Stimulated activated CD4-positive, alpha-beta T cell treated with anti-CD3 and anti-CD28 coated beads, Interleukin-15, amount 100 ng/mL, for 48 hours (primary cell): ENCODE data around the gene PARP11.
"Not testable (repeated sequence)": the region's sequence is repeated elsewhere in the genome, so short reads cannot be mapped to it uniquely, and the experiment has no call there.

Experiments used
- DNase-seq, 2 donors: peaks; one replicate each; pipeline ENCODE4 v3.0.0-alpha.2; 2020; ENCODE audit warnings: low read depth in 2 of 2

PARP11 gene

DNA sequence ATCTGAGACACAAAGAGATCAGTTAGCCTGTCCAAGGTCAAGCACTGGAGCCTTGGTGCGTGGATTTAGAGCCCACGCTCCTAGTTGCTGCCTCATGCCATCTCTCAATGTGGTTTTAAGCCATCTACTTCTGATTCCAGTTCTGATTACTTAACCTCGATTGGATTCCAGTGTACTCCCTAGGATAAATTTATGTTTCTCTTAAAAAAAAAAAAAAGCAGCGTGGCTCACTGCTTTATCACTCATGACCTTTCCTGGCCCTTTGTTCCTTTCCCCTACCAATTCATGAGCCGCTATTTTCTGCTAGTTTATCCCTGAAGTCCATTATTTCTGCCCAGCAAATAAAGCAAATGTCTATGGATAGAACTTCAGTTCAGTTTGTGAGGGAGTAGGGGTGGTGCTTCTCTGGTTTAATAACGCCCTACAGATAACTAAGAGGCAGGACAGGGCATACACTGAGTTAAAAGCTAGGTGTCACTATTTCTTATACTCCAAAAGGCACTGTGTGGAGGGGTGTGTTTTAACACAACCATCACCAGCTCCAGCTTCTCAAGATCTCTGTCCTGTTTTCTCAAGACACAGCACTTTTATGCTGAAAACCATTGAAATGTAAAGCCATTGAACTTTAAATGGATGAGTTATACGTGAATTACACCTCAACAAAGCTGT lies 9.8 kb upstream of the PARP11 start:
- DNase-seq, result no peak

DNA sequence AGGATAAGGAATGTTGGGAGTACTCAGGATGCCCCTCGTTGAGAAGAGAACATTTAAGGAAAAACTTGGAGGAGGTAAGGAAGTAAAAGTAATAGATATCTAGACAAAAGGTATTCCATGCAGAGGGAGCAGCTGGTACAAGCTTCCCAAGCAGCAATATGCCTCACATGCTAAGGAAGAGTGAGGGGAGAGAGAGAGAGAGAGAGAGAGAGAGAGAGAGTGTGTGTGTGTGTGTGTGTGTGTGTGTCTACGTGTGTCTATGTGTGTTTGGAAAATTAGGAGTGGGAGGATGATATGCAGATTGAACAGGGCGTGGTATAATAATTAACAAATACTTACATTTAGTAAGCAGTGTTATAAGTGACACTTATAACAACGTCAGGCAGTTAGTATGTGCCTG lies 9.2 kb upstream of the PARP11 start:
- no peak for DNase-seq

DNA sequence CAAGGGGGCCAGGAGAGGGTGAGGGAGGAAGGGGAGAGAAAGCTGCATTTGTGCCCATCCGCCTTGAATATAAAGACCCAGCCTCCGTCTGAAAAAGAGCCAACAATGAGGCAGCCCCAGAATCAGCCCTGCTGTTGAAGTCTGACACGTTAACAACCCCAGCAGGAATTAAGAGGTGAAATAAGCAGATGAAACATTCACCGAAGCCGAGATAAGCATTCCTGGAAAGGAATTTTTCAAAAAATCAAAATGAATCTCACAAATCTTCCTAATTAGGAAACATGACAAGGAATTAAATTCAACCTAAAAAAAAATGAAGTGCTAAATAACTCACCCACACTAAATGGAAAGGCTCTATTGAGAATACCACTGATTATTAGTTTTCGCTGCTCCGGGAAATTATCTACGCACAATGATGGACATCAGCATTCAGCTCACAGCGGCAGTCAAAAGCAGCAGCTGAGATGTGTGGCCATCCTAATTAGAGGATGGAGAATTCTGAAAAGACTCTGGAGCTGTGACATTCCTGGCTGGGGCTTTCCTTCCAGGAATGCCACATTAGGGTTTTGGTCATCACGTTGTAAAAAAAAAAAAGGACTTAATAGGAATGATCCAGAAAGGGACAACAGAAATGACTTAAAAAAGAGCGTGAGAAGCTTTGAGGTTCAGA lies 8.2 kb upstream of the PARP11 start:
- no peak for DNase-seq

DNA sequence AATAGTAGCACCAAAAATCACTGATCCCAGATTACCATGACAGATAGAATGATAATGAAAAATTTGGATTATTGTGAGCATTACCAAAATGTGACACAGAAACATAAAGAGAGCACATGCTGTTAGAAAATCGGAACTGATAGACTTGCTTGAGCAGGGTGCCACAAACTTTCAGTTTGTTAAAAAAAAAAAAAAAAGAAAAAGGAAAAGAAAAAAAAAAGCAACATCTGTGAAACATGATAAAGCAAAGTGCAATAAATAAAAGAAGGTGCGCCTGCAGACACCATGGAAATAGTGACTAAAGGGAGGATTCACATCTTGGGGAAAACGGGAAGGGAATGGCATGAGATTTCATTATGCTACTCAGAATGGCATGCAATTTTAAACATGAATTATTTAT lies 6.6 kb upstream of the PARP11 start:
- no peak for DNase-seq

DNA sequence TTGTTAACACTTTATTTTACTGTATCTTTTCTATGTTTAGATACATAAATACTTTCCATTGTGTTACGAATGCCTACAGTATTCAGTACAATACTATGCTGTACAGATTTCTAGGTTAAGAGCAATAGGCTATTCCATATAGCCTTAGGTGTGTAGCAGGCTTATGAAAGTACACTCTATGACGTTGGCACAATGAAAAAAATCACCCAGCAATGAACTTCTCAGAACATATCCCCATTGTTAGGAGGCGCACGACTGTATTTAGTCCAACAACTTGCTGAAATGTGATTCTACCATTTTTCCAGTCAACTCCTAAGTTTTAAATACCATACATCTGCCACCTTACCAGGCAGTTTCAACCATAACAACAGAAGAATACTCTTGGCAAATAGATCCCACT lies 1.8 kb downstream of the PARP11 start:
- no peak for DNase-seq

DNA sequence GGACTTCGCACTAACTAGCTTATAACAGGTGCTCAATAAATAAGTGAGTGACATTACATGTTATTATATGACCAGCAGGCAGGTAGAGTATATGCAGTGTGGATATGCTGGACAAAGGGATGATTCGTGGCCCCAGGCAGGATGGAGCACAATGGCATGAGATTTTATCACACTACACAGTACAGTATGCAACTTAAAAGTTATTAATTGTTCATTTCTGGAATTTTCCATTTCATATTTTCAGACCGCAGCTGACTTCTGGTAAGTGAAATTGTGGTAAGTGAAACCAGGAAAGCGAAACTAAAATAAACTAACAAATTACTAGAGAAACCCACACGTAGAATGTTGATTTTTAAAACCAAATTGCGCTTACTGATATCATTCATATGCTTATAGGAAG lies 3.3 kb downstream of the PARP11 start:
- DNase-seq, result no peak

DNA sequence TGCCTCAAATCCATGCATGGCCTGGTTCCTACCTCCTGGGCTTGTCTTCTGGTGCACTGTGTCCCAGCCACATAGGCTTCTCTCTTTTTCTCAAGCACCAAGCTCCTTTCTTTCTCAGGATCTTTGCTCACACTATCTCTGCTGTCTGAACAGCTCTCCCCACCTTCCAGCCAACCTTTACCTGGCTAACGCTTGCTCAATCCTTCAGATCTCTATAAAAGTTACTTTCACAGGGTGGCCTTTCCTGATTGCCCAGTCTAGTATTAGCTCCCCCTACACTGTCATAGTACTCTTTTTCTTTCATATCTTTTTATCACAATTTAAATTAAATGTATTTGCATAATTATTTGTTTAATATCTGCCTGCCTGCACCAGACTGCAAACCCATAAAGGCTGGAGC lies 3.8 kb downstream of the PARP11 start:
- DNase-seq, result no peak

DNA sequence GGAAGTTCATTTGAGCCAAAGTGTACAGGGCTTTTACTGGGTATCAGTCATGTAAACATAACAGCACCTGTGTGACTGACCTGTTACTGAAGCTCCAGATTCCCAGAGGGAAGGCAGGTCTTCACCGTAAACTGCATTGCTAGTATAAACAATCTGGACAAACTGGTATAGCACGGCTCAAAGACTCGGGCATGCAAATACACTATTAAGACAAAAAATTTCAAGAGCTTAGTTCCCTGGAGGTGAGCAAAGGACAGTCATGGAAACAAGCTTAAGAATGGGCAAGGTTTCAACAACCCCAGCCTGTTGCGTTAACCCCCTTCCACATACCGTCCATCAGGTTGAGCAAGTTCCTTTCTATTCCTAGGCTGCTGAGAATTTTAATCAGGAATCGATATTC lies 9.4 kb downstream of the PARP11 start:
- DNase-seq, result no peak

DNA sequence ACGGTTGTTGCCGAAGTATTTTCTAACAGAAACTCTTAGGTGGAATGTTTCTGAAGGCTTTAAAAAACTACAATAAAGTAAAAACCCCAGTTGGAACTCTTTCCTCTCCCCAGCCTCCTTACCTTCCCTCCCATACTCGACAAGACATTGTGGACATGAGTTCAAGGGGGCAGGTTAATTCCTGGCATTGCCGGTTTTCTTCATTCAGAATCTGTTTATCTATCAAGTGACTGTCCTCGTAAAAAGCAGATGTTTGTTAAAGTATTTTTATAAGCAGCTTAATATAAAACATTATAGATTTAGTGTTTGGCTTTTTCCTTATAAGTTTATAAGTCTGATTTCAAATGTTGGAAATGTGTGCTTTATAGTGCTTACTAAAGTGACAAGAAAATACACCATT lies 30.7 kb downstream of the PARP11 start:
- no peak for DNase-seq

DNA sequence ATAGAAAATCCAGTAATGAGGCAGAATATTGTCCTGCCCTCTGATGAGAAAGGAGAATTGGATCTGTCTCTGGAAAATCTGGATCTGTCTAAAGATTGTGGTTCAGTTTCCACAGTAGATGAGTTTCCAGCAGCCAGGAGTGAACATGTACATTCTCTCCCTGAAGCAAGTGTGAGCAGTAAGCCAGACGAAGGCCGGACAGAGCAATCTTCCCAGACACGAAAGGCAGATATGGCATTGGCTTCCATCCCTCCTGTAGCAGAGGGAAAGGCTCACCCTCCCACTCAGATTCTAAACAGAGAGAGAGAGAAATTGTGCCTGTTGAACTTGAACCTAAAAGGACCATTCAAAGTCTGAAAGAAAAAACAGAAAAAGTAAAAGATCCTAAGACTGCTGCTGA lies 31.4 kb downstream of the PARP11 start:
- DNase-seq, result no peak

DNA sequence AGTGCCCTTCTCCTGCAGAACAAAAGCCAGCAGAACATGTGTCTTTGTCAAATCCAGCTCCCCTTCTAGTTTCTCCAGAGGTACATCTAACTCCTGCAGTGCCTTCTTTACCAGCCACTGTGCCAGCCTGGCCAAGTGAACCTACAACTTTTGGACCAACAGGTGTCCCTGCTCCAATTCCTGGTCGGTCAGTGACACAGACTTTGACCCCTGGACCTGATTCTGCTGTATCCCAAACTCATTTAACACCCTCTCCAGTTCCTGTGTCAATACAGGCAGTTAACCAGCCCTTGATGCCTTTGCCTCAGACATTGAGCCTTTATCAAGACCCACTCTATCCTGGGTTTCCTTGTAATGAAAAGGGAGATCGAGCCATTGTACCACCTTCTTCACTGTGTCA lies 32.4 kb downstream of the PARP11 start:
- DNase-seq, result not testable (repeated sequence)

DNA sequence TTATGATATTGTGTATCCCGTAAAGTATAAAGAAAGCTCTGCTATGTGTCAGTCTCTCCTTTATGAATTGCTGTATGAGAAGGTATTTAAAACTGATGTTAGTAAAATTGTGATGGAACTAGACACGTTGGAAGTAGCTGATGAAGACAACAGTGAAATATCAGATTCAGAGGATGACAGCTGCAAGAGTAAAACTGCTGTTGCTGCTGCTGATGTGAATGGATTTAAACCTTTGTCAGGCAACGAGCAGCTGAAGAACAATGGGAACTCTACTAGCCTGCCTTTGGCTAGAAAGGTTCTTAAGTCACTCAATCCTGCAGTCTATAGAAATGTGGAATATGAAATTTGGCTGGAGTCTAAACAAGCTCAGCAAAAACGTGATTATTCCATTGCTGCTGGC lies 33.5 kb downstream of the PARP11 start:
- DNase-seq, result not testable (repeated sequence)

DNA sequence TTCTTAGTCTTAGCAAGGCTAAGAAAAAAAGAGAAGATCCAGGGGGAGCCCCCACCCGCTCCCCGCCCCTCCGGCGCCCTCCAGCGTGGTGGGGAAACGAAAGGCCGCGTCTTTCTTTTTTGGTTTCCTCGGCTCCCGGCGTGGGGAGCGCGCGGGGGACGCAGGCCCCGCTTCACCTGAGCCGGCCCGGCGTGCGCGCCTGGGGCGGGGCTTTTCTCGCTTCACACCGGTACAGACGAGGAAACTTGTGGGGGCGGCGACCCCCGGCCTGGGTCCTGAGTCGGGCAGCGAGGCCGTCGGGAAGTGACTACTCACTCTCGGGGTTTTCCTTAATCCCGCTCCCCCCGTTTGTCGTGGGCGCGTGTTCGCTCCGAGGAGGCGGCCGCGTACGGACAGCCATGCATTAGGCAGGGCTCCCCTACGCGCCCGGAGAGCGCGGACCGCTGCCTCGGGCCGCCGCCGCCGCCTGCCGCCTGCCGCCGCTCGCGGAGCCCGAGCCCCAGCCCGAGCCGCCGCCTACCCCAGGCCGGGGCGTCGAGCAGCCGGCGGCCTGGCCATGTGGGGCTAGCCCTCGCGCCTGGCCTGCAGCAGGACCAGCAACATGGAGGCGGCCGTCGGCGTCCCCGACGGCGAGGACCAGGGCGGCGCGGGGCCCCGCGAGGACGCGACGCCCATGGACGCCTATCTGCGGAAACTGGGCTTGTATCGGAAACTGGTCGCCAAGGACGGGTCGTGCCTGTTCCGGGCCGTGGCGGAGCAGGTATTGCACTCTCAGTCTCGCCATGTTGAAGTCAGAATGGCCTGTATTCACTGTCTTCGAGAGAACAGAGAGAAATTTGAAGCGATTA lies 34.3 kb downstream of the PARP11 start:
- DNase-seq, result not testable (repeated sequence)

DNA sequence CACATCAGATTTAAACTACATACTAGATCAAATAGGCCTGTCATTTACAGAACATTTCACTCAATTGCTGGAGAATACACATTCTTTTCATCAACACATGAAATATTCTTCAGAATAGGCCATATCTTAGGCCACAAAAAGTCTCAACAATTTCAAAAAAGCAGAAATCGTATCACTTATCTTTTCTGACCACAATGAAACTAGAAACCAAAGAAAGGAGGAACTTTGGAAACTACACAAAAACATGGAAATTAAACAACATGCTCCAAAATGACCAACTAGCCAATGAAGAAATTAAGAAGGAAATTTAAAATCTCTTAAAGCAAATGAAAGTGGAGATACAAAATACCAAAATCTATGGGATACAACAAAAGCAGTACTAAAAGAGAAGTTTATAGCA lies 35.1 kb downstream of the PARP11 start:
- DNase-seq, result no peak

DNA sequence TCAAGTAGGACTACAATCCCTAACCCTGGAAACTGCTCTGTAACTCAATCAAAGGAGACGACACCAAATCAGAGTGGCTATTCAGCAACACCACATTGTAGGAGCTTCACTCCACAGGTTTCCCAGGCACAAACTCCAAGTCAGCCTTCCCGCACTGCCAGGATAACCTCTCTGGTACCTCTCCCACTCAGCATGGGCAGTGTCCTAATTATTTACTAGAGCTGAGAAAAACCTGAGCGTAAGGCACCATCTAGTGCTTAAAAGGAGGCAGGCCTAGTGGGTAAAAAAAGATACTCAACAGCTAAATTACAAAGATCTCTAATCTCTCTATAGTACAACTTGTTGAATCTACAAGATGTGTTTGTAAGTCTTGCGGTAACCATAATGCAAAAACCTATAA lies 36.1 kb downstream of the PARP11 start:
- no peak for DNase-seq

DNA sequence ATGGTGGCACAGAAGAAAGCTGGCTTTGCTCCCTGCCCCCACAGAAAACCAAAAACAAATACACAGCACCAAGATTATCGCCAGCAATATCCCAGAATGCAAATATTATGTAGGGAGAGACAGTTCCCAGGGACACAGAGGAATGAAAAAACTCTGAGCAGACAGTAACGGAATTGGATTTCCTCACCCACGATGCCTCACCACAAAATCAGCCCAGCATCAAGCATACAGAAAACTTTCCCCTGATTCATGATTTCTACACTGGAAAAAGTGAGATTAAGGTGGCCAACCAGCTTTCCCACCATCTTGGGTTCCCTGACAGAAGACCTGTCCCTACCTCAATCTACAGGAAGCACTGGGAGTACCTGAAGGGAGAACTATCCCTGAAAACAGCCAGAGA lies 36.6 kb downstream of the PARP11 start:
- DNase-seq, result no peak

DNA sequence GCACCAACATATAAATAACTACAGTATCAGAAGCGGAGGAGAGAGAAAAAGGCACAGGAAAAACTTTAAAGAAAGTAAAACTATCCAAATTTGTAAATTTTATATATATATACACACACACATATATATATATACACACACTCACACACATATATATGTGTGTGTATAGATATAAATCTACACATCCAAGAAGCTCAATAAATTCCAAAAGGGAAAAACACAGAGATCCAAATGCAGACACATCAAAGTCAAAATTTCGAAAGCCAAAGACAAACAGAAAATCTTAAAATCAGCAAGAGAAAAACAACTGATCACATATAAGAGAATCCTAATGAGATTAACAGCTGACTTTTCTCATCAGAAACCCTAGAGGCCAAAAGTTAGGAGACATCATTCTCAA lies 37.3 kb downstream of the PARP11 start:
- DNase-seq, result no peak

DNA sequence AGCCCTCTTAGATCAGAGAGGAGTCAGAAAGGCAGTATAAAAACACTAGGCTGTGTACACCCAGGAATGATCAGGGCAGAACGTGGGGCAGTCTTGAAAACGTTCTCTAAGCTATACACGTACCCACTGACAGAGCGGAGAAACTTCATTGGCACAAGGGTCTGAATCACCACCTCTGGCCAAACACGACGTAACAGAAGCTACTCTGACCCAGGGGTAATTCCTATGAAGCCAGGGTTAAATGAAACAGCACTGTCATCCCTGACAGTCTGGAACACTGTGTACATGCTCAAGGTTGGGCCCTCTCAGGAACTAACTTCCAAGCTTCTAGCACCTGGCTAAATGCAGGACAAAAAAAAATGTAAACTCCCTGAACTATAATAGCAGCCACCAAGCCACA lies 38.4 kb downstream of the PARP11 start:
- DNase-seq, result no peak

DNA sequence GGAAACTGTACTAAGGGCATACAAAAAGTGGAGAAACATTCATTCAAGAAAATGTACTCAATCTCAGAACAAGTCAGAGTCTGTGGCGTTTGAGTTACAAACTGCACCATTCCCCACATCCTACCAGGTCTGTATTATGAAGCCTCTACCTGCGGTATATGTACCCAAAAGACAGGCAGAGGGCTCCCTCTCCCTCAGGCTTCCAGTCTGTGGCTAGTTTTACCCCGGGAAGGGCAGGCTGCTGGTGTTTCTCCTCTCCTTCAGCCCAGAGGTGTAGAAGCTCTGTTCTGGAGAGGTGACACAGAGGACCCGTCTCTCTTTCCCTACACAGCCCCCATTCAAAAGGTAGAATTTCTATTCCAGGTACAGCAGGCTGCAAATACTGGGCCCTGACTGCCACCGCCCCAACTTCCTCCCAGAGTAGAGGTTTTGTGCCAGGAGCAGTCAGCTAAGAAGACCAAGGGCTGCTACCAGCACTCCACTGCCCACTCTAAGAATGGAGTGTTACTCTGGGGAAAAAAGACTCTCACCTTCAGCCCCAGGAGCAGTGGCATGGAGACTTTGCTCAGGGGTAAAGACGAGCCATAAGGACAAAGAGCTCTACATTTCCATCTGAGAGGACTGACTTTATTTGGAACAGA lies 39.4 kb downstream of the PARP11 start:
- DNase-seq, result no peak

DNA sequence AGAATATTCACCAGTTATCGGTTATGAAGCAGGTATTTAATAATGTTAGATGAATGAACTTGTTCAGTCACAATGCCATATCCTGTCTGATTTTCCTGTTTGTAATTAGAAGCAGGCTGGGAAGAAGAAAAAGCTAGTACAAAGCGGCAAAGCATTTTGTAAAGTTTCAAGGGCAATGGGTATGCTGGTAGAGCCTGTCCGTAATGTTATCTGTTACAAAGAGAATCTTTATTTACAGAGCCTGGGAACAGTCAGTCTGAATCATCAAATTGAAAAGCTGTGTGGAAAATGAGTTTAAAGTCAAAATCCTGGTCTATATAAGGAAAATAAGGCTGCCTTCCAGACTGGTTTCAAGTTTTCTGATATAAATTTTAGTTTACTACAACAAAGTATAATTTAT lies 40.5 kb downstream of the PARP11 start:
- DNase-seq, result no peak

DNA sequence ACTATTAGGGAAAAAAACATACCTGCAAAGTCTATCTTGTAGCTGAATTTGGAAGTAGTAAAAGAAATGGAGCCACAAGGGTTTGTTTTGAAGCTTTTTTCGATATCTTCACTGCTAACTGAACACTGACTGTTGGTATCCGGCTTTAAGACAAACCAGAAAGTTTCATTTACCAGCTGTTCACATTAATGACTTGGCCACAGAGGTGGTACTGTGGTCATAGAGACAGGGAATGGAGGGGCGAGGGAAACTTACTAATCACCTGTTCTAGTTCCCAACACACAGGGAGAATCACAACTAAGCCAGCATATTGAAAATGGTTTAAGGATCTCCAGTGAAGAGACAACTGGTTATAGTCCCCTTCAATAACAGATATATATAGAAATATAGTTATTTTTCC lies 44.3 kb downstream of the PARP11 start:
- no peak for DNase-seq

DNA sequence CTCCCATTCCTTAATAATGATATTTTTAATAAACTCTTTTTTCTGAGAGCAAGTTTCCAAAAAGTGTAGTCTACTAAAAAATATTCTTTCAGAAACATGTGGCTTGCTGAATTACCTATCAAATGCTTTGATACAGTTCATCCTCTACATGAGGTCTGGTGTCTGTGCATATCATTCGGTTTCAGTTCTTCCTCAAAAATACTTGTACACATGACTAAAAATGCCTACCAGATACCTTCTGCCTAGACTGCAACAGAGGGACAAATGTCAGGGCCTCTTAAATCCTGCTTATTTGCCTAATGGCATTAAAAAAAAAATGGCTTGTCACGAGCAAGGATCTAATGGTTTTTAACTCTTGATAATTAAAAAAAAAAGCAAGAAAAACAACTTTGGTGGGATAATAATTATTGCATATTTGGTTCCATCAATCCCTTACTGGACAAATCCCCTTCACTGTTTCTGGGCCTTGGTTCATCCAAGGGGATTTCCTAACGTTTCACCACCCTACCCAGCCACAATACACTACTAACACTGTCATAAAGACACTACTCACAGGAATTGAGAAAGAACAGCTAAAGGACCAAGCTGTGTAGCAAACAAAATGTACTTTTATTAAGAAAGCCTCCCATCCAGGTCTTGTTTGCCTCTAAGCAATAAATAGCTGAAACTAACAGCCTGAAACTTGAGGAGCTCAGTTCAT lies 45.7 kb downstream of the PARP11 start:
- DNase-seq, result no peak
